HEK293 (cell line): ENCODE measurements around the gene NPM3.

Experiments
- KLF16 ChIP-seq: fragments of 450-650 bp; formaldehyde crosslinking; IDR thresholded peaks from 2 replicates; pipeline ENCODE4 v1.5.1; 2017; ENCODE audit warnings: missing biosample characterization, missing genetic modification characterization
- TF ChIP-seq, protein P1 (sequence below): fragments of 450-650 bp; formaldehyde crosslinking; IDR thresholded peaks from 2 replicates; pipeline ENCODE4 v1.5.1; 2016; ENCODE audit warnings: missing biosample characterization, missing genetic modification characterization

GRCh38 chr10:101783736-101784118 lies 481 bp upstream of the NPM3 start:
- TF ChIP-seq KLF16 (tag by site-specific recombination) = no peak
- TF ChIP-seq, protein P1, sequence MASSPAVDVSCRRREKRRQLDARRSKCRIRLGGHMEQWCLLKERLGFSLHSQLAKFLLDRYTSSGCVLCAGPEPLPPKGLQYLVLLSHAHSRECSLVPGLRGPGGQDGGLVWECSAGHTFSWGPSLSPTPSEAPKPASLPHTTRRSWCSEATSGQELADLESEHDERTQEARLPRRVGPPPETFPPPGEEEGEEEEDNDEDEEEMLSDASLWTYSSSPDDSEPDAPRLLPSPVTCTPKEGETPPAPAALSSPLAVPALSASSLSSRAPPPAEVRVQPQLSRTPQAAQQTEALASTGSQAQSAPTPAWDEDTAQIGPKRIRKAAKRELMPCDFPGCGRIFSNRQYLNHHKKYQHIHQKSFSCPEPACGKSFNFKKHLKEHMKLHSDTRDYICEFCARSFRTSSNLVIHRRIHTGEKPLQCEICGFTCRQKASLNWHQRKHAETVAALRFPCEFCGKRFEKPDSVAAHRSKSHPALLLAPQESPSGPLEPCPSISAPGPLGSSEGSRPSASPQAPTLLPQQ (tag by site-specific recombination) = no peak
